GM18517 (cell line): ENCODE results near the gene CSRP3.
"Not testable (repeated sequence)": the region's sequence is repeated elsewhere in the genome, so short reads cannot be mapped to it uniquely, and the experiment has no call there.

Experiments used
- ATAC-seq: cut with Tn5 transposase; IDR thresholded peaks from one replicate; pipeline ENCODE4 v1.9.1; 2021; ENCODE audit warnings: mild to moderate bottlenecking, moderate library complexity; ENCODE audit not compliant: unreplicated experiment

Gene CSRP3

GRCh38 chr11:19191530-19192169 is 10.1 kb downstream of the CSRP3 start:
- ATAC-seq, result no peak

DNA sequence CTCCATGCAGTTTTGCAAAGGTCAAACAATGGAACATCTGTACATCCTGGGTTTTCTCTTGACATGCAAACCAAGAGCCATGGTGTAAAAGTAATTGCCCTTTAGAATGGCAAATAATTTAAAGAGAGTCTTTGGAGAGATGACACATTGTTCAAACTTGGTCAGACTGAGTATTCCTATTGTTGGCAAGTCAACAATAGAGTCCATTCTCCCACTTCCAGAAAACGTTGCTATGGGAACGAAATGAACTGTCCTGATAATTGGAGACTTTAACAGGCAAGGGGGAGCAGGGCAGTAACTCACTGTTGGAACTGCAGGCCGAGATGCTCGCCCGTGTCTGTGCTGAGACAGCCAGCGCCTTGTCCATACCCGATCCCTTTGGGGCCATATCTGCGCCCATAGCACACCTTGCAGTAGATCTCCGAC is 13.9 kb downstream of the CSRP3 start:
- no peak for ATAC-seq

DNA sequence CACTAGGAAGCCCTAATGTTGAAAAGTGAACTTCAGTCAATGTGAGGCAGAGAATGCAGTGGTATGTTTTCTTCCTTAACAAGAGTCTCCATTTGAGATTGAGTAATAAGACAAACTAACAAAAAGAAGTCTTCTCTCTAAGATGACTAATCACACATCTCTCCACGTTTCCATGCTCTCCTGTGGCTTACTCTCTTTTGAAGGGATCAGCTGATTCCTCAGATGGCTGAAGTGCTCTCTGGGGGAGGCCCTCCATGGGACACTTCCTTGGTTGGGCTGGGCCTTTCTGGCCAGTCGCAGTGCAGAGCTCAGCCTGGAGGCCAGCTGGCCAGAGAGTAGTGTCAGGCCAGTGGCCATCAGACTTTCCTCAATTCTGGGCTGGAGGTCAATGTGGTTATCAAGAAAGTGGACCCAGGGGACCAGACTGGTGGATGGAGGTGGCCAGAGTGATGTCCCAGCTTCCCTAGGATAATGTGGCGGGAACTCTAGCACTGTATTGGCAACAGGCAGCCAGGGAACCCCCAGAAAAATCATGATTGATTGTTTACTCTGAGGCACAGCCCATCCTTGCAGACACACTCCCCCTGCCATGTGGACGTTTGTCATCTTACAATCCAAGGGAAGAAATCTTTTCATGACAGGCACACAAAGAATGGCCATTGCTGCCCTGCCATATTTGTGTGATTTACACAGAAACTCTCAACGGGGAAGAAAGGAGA is 14.5 kb downstream of the CSRP3 start:
- no peak for ATAC-seq

DNA sequence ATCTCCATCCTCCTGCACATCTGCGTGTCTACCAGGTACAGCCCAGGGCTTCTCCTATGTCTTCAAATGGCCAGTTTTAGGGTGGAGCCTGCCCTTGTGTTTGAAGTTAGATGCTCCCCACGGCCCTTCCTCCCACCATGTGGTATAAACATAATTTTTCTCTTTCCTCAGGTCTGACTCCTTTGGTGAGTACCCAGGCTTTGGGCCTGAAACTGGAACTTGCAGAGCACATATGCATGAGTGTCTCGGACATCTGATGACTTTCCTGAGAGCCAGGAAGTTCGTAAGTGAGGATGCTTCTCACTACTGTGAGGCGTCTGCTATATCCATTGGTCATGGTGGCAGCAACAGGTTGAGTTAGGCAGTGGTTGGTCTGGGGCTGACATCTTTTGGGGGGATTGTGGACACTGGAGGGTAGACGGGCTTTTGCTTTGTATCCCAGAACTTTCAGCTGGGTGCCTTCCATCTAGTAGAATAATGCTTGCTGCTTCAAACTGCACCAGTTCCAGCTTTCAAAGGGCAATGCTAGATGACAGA is 16.2 kb downstream of the CSRP3 start:
- ATAC-seq, result no peak

DNA sequence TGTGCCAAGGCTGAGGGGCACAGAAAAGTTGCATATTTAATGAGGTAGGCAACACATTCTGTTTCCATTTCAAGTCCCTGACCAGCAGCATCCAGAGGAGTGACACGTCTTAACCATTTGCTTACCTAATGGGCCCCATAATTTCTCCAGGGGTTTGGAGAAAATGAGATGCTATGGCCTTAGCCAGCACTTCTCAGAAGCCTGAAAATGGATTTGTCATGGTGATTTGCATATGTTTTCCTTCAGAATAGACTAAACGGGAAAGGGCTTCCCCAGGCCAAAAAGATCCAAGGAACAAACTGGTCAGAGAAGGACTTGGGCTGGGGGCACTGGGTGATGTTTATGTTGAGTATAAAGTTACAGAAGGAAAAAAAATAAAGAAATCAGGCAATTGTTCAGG is 16.7 kb downstream of the CSRP3 start:
- no peak for ATAC-seq

DNA sequence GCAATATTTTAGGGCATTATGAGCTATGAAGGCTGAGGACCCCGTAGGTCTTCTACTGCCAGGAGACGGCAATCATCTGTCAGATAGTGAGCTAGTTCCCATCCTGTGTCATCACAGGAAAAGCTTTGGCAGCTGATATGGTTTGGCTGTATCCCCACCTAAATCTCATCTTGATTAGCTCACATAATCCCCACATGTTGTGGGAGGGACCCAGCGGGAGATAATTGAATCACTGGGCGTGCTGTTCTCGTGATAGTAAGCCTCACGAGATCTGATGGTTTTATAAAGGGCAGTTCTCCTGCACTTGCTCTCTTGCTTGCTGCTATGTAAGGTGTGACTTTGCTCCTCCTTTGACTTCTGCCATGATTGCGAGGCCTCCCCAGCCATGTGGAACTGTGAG is 18.1 kb downstream of the CSRP3 start:
- no peak for ATAC-seq

- no peak for ATAC-seq
These were observed 20.1 kb downstream of the CSRP3 start for GRCh38 chr11:19181531-19182261.

DNA sequence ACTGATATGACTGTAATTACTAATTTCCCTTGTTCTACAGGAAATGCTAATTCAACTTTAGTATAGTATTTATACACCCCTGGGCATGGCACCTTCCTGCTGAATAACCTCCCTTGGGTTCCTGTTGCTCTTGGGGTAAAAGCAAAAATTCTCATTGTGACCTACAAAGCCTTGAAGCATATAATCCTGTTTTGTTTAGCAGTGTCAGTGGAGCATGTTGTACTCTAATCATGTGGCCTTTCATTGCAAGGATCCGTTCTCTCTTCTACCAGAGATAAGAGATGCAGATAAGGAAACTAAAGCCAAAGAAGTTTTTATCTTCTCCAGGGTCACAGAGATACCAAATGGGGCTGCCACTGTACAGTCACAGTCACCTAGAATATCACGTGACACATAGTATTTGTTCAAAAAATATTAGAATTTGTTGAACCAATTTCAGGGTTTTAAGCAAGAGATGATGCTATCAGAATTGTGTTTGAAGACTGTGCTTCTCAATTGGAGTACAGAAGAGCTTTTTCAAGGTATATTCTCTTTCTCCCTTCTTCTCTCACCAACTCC is 25.1 kb downstream of the CSRP3 start:
- ATAC-seq, result no peak

DNA sequence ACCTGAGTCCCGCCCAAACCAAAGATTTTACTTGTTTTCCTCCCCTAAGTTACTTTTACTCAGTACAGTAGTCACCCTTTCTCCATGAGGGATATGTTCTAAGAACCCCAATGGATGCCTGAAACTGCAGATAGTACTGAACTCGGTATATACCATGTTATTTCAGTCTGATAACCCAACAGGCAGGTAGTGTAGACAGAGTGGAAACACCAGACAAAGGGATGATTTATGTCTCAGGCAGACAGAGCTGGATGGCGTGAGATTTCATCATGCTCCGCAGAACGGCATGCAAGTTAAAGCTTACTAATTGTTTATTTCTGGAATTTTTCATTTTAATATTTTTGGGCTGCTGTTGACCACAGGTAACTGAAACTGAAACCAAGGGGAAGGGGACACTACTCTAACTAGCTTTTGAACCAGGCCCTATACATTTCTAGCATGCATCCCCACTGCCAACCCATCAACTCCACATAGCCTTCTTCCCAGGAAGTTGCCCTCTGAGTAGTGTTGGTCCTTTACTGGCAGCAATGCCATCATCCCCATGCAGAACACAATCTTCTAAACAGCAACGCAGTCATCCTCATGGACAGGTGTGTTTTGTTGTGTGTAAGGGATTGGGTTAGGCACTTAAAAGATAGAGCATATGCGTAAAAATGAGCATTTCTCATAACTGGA is 27.7 kb downstream of the CSRP3 start:
- ATAC-seq, result no peak

- ATAC-seq, result no peak
These were observed 28.6 kb downstream of the CSRP3 start for GRCh38 chr11:19173004-19173689.

- ATAC-seq, result no peak
These were observed 33.7 kb downstream of the CSRP3 start for GRCh38 chr11:19168090-19168489.

DNA sequence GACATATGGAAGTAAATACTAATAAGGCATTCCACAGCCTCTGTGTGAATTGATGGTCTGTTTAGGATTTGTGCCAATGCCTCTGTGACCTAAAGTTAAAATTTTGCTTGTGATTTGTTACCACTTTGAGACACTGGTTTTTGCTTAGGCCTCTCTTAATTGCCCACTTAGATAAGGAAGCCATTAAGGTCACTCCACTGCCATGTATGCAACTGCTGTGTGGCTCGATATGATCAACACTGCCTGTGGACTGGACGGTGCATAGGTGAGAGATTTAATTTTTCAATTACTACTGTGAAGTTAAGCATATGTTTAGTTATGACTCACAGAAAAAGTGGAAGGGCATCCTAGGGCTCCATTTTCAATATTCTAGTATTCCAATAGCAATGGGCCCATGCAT is 36.9 kb downstream of the CSRP3 start:
- ATAC-seq, result no peak

DNA sequence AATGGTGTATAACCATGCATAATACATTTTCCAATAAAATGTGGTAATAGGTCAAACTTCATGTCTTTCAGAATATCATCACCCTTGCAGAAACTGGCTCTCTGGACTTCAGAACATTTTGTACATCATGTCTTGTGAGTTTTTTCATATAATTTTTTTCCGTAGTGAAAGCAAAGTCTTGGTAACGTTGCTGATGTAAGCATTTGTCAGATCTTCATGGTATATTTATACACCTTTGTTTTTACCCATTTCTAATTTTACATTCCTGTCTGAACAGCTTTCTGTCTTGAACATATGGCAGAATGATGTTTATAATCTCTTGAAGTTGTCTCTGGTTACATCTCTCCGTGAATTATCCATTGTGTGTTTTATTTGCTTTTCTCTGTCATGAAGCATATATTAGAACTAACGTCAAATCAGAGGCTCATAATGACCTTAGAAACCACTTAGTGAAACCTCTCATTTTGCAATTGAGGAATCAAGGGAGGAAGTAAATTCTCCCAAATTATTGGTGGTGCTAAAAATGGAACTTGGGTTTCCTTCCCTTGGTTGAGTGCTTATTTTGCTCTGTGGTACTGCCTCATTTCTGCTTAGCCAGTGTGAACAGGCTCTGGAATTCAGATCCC is 37.4 kb downstream of the CSRP3 start:
- no peak for ATAC-seq

DNA sequence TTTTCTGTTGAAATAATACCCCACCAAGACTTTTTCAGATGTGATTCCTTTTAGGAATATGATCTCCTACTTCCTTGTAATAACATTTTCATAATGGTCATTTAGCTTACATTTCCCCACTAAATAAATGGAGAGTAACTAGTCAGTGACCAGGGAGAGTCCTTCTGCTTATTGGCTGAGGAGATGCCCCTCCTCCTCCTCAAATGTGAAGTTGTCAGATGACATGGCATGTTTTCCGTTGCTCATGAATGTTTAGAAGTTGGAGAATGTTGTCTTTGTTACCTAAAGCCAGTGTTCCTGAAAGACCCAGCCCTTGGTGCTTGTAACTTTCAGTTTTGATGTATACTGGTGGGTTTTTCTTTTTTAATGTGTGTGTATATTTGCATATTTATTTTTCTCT is 38.2 kb downstream of the CSRP3 start:
- no peak for ATAC-seq

- no peak for ATAC-seq
These were observed 38.8 kb downstream of the CSRP3 start for GRCh38 chr11:19162951-19163505.

DNA sequence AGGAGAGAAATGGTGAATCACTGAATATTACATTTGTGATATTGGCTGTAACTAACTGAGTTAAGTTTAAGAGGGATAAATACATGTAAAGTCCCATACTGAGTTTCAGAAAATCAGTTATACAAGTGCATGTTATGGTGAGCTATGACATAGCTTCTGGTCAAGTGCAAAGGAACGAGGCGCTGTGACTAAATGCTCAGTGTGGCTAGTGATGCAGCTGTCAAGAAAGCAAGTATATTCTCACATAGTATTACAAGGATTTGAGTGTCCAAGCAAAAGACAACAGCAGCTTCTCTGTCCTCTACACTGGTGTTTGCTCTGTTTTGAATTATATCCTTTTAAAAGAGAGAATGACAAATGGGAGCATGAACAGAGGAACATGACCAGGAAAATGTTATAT is 40.1 kb downstream of the CSRP3 start:
- ATAC-seq, result no peak

DNA sequence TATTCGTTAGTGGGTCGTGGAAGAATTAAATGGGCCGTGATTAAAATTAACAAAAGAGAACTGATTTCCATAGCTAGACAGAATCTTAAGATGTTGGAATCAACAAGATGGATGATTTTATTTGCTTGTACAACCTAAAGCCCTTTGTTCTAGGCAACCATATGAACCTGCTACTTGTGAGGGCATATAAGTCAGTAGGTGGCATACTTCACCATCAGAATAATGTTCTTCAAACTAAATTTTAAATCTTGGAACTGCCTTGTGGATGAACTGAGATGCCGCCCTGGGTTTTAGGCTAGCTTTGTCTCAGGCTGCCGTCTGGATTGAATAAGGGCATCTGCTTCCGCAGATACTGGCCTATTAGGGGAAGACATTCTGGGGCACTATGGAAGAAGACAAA is 40.9 kb downstream of the CSRP3 start:
- ATAC-seq, result no peak

DNA sequence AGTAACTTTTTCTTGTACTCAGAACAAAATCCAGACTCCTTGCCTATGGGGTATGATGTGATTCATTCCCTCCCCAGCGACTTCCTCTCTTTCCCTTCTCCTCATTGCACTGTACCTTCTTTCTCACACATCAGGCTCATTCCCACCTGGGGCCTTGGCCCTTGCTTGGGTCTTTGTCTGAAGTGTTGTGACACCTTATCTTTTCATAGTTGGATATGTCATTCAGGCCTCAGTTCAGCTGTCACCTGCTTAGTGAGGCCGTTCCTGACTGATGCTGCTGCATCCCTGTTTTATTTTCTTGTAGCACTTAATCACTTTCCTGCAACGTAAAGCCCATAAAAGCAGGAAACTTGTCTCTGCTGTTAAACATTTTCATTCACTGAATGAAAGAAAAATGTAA is 44.9 kb downstream of the CSRP3 start:
- no peak for ATAC-seq

DNA sequence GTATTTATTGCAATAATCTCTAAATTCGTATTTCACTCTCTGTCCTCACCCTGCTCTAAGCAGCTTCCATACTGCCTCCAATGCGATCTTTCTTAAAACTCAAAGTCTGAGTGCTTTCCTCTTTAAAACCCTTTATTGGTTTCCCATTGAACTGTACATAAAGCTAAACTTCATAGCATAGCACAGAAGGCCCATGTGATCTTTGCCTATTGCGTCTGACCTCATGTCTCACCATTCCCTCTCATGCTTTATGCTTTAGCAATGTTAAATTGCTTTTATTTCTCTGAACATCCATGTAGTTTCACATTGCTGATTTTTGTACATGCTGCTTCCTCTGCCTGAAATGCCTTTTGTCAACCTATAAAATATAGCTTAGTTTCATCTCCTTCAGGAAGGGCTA is 56.5 kb downstream of the CSRP3 start:
- no peak for ATAC-seq

GRCh38 chr11:19136884-19137283 is 64.9 kb downstream of the CSRP3 start:
- not testable (repeated sequence) for ATAC-seq
